ENCODE results near the gene PRELID3B.

The PRELID3B gene

DNA sequence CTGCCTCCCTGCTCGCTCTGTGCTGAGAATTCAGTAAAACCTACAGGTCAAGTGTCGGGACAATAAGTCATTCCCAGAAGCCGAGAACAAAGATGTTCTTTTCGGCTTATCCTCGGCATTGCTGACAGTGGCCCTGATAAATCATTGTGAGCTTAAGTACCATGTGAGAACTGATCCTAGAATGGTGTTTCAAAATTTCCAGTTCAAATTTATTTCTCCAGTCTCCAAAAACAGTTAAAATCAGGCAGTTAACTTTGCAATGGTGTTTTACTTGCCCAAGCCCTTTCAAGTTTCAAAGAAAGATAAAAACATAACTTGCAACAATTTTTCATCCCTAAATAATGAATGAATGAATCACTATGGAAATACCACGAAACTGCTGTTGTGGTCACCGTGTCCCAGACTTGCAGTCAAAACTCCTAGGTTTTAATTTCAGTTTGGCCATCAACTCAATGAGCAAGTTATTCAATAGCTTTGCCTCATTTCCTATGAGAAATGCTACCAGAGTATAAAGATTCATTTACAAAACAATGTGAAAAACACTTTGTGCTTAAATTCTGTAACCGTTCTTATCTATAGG, 14.8 kb downstream of the PRELID3B start:
- DNase-seq (ENCODE audit: low read depth) = no peak
- TF ChIP-seq, protein P1, sequence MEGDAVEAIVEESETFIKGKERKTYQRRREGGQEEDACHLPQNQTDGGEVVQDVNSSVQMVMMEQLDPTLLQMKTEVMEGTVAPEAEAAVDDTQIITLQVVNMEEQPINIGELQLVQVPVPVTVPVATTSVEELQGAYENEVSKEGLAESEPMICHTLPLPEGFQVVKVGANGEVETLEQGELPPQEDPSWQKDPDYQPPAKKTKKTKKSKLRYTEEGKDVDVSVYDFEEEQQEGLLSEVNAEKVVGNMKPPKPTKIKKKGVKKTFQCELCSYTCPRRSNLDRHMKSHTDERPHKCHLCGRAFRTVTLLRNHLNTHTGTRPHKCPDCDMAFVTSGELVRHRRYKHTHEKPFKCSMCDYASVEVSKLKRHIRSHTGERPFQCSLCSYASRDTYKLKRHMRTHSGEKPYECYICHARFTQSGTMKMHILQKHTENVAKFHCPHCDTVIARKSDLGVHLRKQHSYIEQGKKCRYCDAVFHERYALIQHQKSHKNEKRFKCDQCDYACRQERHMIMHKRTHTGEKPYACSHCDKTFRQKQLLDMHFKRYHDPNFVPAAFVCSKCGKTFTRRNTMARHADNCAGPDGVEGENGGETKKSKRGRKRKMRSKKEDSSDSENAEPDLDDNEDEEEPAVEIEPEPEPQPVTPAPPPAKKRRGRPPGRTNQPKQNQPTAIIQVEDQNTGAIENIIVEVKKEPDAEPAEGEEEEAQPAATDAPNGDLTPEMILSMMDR (conservative IDR thresholded peaks at IDR 0.05; ENCODE audit: low read depth, low read length) = no peak
- H3K4me3 ChIP-seq (ENCODE audit: low read length) = no peak overlapping the region

DNA sequence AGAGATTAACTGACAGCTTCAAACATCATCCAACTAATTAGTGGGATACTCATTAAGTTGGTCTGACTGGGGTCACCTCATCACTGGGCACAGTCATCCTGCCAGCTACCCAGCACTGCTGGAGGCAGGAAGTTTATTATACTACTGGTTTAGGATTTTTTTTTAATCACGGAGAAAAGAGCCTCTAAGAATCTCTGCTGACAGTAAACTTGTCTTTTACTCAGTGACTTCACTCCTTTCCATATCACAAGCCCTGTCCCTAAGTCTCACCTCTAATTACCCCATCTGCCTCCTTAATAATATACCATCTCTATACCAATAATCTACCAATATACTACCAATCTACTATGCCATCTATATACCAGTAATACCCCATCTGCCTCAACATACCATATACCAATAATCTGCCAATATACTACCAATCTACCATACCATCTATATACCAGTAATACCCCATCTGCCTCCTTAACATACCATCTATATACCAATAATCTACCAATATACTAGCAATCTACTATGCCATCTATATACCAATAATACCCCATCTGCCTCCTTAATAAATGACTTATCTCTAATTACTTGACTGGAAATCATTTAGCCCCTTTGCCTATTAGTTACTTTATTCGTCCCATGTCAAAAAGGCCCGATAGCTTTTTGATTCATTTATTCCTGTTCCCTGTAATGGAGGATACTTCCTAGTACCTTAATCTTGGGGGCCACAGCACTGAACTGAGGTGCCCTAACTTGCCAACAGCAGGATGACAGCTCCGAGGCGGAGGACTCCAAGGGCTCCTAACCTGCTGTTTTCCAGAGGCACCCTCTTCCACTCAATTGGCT, 15.5 kb downstream of the PRELID3B start:
- no peak overlapping the region for H3K4me3 ChIP-seq (ENCODE audit: low read length)
- no peak for DNase-seq (ENCODE audit: low read depth)
- TF ChIP-seq, protein P1 (conservative IDR thresholded peaks at IDR 0.05; ENCODE audit: low read depth, low read length) = no peak

DNA sequence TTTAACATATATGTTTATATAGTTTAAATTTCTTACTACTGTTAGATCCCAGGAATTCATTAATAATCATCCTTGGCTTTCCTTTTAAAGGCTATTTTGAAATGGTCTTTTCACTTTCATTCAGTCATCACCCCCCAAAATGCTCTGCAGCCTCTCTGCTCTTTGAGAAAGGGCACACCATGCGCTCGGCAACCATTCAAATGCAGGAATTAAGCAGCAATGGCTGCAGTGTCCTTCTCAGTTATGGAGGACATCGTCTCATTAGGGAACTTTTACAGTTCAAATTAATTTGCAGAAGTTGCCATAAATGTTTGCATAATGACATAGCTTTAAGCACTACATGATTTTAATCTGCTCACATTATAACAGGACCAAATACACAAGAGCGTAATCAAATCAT, 17.1 kb downstream of the PRELID3B start:
- TF ChIP-seq, protein P1 (conservative IDR thresholded peaks at IDR 0.05; ENCODE audit: low read depth, low read length) = no peak
- DNase-seq (ENCODE audit: low read depth) = no peak

DNA sequence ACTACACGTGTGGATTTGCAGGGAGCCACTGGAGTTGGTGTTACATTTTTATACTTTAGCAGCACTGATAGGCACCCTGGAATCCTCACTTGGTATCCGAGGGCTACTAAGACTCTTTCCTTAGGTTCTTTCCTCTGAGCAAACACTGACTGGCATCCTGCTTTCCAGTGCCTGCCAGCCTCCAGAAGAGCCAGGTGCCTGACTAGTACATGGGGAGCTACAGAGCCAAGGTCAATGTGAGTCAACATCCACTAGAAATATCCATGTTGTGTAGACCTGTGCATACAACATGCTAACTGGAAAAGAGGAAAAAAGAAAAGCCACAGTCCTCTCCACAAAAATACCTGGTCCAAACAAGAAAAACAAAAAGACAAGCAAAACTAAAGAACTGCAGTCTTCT, 17.5 kb downstream of the PRELID3B start:
- no peak for DNase-seq (ENCODE audit: low read depth)
- H3K4me3 ChIP-seq (ENCODE audit: low read length) = no peak overlapping the region
- TF ChIP-seq, protein P1 (conservative IDR thresholded peaks at IDR 0.05; ENCODE audit: low read depth, low read length) = no peak

More for the DNA sequence above, 17.1 kb downstream of the PRELID3B start:
- H3K4me3 ChIP-seq (ENCODE audit: low read length) = no peak overlapping the region

DNA sequence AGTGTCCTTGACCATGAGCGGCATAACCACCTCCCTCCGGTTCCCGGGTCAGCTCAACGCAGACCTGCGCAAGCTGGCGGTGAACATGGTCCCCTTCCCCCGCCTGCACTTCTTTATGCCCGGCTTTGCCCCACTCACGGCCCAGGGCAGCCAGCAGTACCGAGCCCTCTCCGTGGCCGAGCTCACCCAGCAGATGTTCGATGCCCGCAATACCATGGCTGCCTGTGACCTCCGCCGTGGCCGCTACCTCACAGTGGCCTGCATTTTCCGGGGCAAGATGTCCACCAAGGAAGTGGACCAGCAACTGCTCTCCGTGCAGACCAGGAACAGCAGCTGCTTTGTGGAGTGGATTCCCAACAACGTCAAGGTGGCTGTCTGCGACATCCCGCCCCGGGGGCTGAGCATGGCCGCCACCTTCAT, 18.5 kb downstream of the PRELID3B start:
- TF ChIP-seq, protein P1 (conservative IDR thresholded peaks at IDR 0.05; ENCODE audit: low read depth, low read length) = no peak

DNA sequence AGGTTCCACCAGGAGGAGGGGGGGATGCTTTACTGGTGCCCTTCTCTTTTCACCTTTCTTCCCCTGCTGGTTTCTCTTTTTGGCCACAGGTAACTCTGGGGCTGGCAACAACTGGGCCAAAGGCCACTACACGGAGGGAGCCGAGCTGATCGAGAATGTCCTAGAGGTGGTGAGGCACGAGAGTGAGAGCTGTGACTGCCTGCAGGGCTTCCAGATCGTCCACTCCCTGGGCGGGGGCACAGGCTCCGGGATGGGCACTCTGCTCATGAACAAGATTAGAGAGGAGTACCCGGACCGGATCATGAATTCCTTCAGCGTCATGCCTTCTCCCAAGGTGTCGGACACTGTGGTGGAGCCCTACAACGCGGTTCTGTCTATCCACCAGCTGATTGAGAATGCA, 19.0 kb downstream of the PRELID3B start:
- no peak for DNase-seq (ENCODE audit: low read depth)
- TF ChIP-seq, protein P1 (conservative IDR thresholded peaks at IDR 0.05; ENCODE audit: low read depth, low read length) = no peak

More for the DNA sequence above, 18.5 kb downstream of the PRELID3B start:
- no peak for DNase-seq (ENCODE audit: low read depth)
- no peak overlapping the region for H3K4me3 ChIP-seq (ENCODE audit: low read length)

DNA sequence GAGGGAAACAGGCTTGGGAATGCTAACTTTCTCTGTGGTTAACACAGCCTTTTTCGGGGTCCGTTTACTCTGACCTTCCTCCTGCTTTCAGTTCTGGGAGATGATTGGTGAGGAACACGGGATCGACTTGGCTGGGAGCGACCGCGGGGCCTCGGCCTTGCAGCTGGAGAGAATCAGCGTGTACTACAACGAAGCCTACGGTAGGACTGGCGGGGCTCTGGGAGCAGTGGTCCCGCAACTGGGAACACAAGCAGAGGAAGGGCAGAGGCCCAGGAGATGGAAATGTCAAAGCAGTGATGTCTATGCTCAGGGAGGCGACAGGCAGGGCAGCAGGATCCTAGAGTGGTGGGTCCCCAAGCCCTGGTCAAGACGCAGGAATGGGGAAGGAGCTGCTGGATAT, 19.8 kb downstream of the PRELID3B start:
- no peak for DNase-seq (ENCODE audit: low read depth)
- H3K4me3 ChIP-seq (ENCODE audit: low read length) = no peak overlapping the region
- TF ChIP-seq, protein P1 (conservative IDR thresholded peaks at IDR 0.05; ENCODE audit: low read depth, low read length) = no peak

More for the DNA sequence above, 19.0 kb downstream of the PRELID3B start:
- H3K4me3 ChIP-seq (ENCODE audit: low read length) = no peak overlapping the region
